CD4-positive, alpha-beta T cell treated with Interferon gamma for 1 hour (primary cell): ENCODE measurements around the gene DPYD.
"Not testable (repeated sequence)": the region's sequence is repeated elsewhere in the genome, so short reads cannot be mapped to it uniquely, and the experiment has no call there.

Source experiments
- DNase-seq: peaks from one replicate; pipeline ENCODE4 v3.0.0-alpha.2; 2020

DPYD gene

GRCh38 chr1:97412737-97413136, 508.1 kb downstream of the DPYD start:
- no peak for DNase-seq

- DNase-seq: no peak
Observed at GRCh38 chr1:97412166-97412565, 508.7 kb downstream of the DPYD start.

- DNase-seq: no peak
Observed at GRCh38 chr1:97396463-97396862, 524.4 kb downstream of the DPYD start.

GRCh38 chr1:97392701-97393100, 528.1 kb downstream of the DPYD start:
- DNase-seq: no peak

- DNase-seq: no peak
Observed at GRCh38 chr1:97385536-97386277, 535.1 kb downstream of the DPYD start.

- DNase-seq: no peak
Observed at GRCh38 chr1:97384294-97384968, 536.4 kb downstream of the DPYD start.

- DNase-seq: no peak
Observed at GRCh38 chr1:97383797-97384196, 537.0 kb downstream of the DPYD start.

GRCh38 chr1:97382206-97382605, 538.6 kb downstream of the DPYD start:
- DNase-seq: no peak

GRCh38 chr1:97379387-97380075, 541.3 kb downstream of the DPYD start:
- no peak for DNase-seq

GRCh38 chr1:97378596-97378995, 542.2 kb downstream of the DPYD start:
- no peak for DNase-seq

- DNase-seq: no peak
Observed at GRCh38 chr1:97377432-97378034, 543.3 kb downstream of the DPYD start.

GRCh38 chr1:97373000-97373399, 547.8 kb downstream of the DPYD start:
- no peak for DNase-seq

- DNase-seq: no peak
Observed at GRCh38 chr1:97372531-97372930, 548.3 kb downstream of the DPYD start.

GRCh38 chr1:97368296-97368695, 552.5 kb downstream of the DPYD start:
- no peak for DNase-seq

- DNase-seq: no peak
Observed at GRCh38 chr1:97366984-97367383, 553.9 kb downstream of the DPYD start.

- no peak for DNase-seq
Observed at GRCh38 chr1:97365026-97365425, 555.8 kb downstream of the DPYD start.

- DNase-seq: no peak
Observed at GRCh38 chr1:97364086-97364485, 556.7 kb downstream of the DPYD start.

- no peak for DNase-seq
Observed at GRCh38 chr1:97356309-97356708, 564.5 kb downstream of the DPYD start.

GRCh38 chr1:97352936-97353382, 567.9 kb downstream of the DPYD start:
- DNase-seq: no peak

GRCh38 chr1:97351846-97352245, 569.0 kb downstream of the DPYD start:
- DNase-seq: no peak

- DNase-seq: no peak
Observed at GRCh38 chr1:97350662-97351061, 570.2 kb downstream of the DPYD start.

GRCh38 chr1:97350241-97350640, 570.6 kb downstream of the DPYD start:
- DNase-seq: no peak

GRCh38 chr1:97349794-97350193, 571.0 kb downstream of the DPYD start:
- DNase-seq: not testable (repeated sequence)
